ENCODE data around the gene METTL25B. TPM values are rescaled to one million over a fixed set of nuclear protein-coding genes. Genes with fewer than 3 reads are reported as not detected.

The METTL25B gene
- total and polyA plus RNA-seq, 2 of the 13 experiments (the other 11 are each of a cell fraction or from before 2014, with no cell fraction given): 11.9 to 24.0 TPM

DNA sequence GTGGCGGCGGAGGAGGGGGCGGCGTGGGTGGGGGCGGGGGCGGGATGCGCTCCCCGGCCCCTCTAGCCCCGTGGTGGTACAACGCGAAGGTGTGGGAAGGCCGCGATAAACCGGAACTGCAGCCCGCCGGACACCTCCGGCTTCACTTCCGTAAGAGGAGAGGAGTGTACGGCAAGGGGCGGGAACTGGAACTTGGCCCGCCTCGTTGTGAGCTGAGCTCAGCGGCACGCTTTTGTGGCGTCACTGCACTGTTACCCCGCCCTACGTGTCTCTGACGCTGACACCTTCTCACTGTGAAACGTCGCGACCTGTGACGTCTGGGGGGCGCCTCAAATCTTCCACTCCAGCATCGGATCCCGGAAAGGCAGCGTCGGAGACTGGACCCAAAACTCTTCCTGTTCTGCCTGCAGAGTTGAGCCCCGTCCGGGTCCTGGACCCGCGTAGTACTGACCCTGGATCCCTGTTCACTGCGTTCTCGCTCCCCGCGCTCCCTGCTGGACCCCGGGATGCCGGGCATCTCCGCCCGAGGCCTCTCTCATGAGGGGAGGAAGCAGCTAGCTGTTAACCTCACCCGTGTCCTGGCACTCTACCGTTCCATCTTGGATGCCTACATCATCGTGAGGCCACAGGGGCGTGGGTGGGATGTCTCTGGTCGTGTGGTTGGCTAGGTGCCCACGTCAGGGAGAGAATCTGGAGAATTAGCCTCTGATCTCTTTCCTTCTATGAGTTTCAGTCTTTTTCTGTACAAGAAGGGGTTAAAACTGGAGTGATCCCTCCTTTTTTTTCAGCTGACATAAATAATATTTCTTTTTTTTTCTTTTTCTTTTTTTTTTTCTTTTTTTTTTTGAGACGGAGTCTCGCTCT, 562 bp downstream of the METTL25B start, which contains the start of gene ISG20L2 (continued):
- peak; percentile 47; the same call in 1 of the 2 replicates for TF ChIP-seq GATAD2A (CRISPR knock-in tag; IDR thresholded peaks at IDR 0.05)
- peak; percentile 36; the same call in 1 of the 2 replicates for TF ChIP-seq YEATS4 (CRISPR knock-in tag; IDR thresholded peaks at IDR 0.05; ENCODE audit: borderline replicate concordance)
- no peak for TF ChIP-seq FOXJ3 (CRISPR knock-in tag; IDR thresholded peaks at IDR 0.05; ENCODE audit: borderline replicate concordance)
- no peak for TF ChIP-seq SIX1 (CRISPR knock-in tag; IDR thresholded peaks at IDR 0.05; ENCODE audit: borderline replicate concordance)
- TF ChIP-seq MTA1 (CRISPR knock-in tag; IDR thresholded peaks at IDR 0.05; ENCODE audit: borderline replicate concordance): peak; percentile 39; the same call in 1 of the 2 replicates
- no peak for TF ChIP-seq ZZZ3 (CRISPR knock-in tag; IDR thresholded peaks at IDR 0.05; ENCODE audit: borderline replicate concordance)
- peak; percentile 19; the same call in 1 of the 2 replicates for TF ChIP-seq JUND (CRISPR knock-in tag; IDR thresholded peaks at IDR 0.05)
- no peak for TF ChIP-seq MAFF (IDR thresholded peaks at IDR 0.05; ENCODE audit: low read depth, low read length)
- TF ChIP-seq, protein P1, sequence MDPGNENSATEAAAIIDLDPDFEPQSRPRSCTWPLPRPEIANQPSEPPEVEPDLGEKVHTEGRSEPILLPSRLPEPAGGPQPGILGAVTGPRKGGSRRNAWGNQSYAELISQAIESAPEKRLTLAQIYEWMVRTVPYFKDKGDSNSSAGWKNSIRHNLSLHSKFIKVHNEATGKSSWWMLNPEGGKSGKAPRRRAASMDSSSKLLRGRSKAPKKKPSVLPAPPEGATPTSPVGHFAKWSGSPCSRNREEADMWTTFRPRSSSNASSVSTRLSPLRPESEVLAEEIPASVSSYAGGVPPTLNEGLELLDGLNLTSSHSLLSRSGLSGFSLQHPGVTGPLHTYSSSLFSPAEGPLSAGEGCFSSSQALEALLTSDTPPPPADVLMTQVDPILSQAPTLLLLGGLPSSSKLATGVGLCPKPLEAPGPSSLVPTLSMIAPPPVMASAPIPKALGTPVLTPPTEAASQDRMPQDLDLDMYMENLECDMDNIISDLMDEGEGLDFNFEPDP (CRISPR knock-in tag; conservative IDR thresholded peaks at IDR 0.05): no peak
- no peak for TF ChIP-seq ZMYM3 (CRISPR knock-in tag; IDR thresholded peaks at IDR 0.05)
- TF ChIP-seq CEBPZ (IDR thresholded peaks at IDR 0.05; ENCODE audit: low read length): no peak
- TF ChIP-seq CHD4 (IDR thresholded peaks at IDR 0.05; ENCODE audit: borderline replicate concordance, low read length): no peak
- no peak for TF ChIP-seq ZNF615 (CRISPR knock-in tag; IDR thresholded peaks at IDR 0.05; ENCODE audit: borderline replicate concordance)
- no peak for TF ChIP-seq NPAS2 (CRISPR knock-in tag; IDR thresholded peaks at IDR 0.05; ENCODE audit: borderline replicate concordance)
- no peak for TF ChIP-seq NCOA2 (CRISPR knock-in tag; IDR thresholded peaks at IDR 0.05)
- TF ChIP-seq ARHGAP35 (CRISPR knock-in tag; IDR thresholded peaks at IDR 0.05; ENCODE audit: borderline replicate concordance): no peak
- no peak for TF ChIP-seq ZNF792 (CRISPR knock-in tag; IDR thresholded peaks at IDR 0.05)
- TF ChIP-seq ZNF766 (CRISPR knock-in tag; IDR thresholded peaks at IDR 0.05; ENCODE audit: borderline replicate concordance): no peak
- TF ChIP-seq SNAI1 (CRISPR knock-in tag; IDR thresholded peaks at IDR 0.05; ENCODE audit: borderline replicate concordance): no peak
- TF ChIP-seq KDM5B (CRISPR knock-in tag; IDR thresholded peaks at IDR 0.05; ENCODE audit: borderline replicate concordance): peak; percentile 63
- TF ChIP-seq SYNCRIP (IDR thresholded peaks at IDR 0.05; ENCODE audit: insufficient read depth, low read depth, low read length): no peak
- no peak for TF ChIP-seq RORA (CRISPR knock-in tag; IDR thresholded peaks at IDR 0.05)
- TF ChIP-seq KAT2B (IDR thresholded peaks at IDR 0.05; ENCODE audit: borderline replicate concordance, low read depth, low read length): no peak
- TF ChIP-seq KDM3A (CRISPR knock-in tag; IDR thresholded peaks at IDR 0.05; ENCODE audit: low read depth): no peak
- TF ChIP-seq, protein P2, sequence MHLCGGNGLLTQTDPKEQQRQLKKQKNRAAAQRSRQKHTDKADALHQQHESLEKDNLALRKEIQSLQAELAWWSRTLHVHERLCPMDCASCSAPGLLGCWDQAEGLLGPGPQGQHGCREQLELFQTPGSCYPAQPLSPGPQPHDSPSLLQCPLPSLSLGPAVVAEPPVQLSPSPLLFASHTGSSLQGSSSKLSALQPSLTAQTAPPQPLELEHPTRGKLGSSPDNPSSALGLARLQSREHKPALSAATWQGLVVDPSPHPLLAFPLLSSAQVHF (CRISPR knock-in tag; IDR thresholded peaks at IDR 0.05): no peak
- TF ChIP-seq ZNF678 (CRISPR knock-in tag; IDR thresholded peaks at IDR 0.05): no peak
- no peak for TF ChIP-seq ZNF644 (CRISPR knock-in tag; IDR thresholded peaks at IDR 0.05; ENCODE audit: low read depth)

Measured in HepG2 (cell line).